Measurements from ENCODE around the gene TCAP. TPM values are rescaled to one million over a fixed set of nuclear protein-coding genes. Genes with fewer than 3 reads are reported as not detected.
A peak's percentile ranks its signal among the peaks of the same experiment; 100 is the strongest.

Gene TCAP
- total RNA-seq, 1 experiment from 2014 or later = 0.54 TPM

- Histone ChIP-seq H3K36me3 (ENCODE audit: insufficient read depth, low read length, poor library complexity, severe bottlenecking) (no peaks in the 10 kb centered on the region), H3K9me3 (ENCODE audit: low read depth, low read length, poor library complexity, severe bottlenecking) (no peaks in the 10 kb centered on the region), H3K4me3 (ENCODE audit: low read depth, low read length, poor library complexity, severe bottlenecking) (no peak overlapping the region), H3K4me1 (ENCODE audit: insufficient read depth, low read length, poor library complexity, severe bottlenecking) (no peaks in the 10 kb centered on the region), H3K27ac (ENCODE audit: low read depth, low read length, poor library complexity, severe bottlenecking) (no peak overlapping the region), H3K27me3 (replicated peaks; ENCODE audit: insufficient read depth, low read depth, low read length, poor library complexity) (no peaks in the 10 kb centered on the region)
- ChIA-PET POLR2A (ENCODE audit: low non-redundant PET) (no interaction called here), CTCF (no interaction called here)
- intact Hi-C loops (cut with micrococcal nuclease; ENCODE audit: unreplicated experiment) = no loop called here
- DNase-seq (ENCODE audit: low spot score) = peak; percentile 34
- TF ChIP-seq CTCF (conservative IDR thresholded peaks at IDR 0.05; ENCODE audit: low read depth, low read length) (no peak), EZH2 (IDR thresholded peaks at IDR 0.05; ENCODE audit: borderline replicate concordance, low read depth, low read length, poor library complexity, severe bottlenecking) (no peak)
- no TSS peak for BruUV-seq (replicated peaks)
These were observed 11.2 kb downstream of the TCAP start for GRCh38 chr17:39676198-39676819.

DNA sequence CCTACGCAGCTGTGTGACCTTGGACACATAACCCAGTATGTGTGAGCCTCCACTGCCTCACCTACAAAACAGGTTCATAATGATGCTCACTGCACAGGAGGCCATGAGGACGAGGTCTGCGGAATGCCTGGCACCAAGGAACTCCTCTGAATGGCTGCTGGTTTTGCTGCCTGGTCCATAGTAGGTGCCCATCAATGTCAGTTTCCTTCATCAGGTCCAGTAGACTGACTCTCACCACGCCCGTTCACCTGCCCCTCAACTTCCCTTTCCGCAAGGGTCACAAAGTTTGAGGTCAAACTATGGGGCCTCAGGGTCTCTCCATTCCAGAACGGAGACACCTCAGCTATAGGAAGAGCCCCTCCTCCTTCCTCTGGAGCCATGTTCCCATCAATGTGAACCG, 11.9 kb downstream of the TCAP start:
- BruUV-seq (replicated peaks) = no TSS peak
- no peak overlapping the region for H3K4me3 ChIP-seq (ENCODE audit: low read depth, low read length, poor library complexity, severe bottlenecking)
- no peaks in the 10 kb centered on the region for H3K27me3 ChIP-seq (replicated peaks; ENCODE audit: insufficient read depth, low read depth, low read length, poor library complexity)
- ChIA-PET CTCF (no interaction called here), POLR2A (ENCODE audit: low non-redundant PET) (interaction anchor here (0.6 kb wide), 1 partner anchor 741 kb away, joined by 5 read pairs; no protein-coding TSS in a partner anchor)
- DNase-seq (ENCODE audit: low spot score) = no peak
- intact Hi-C loops (cut with micrococcal nuclease; ENCODE audit: unreplicated experiment) = no loop called here
- no peaks in the 10 kb centered on the region for H3K36me3 ChIP-seq (ENCODE audit: insufficient read depth, low read length, poor library complexity, severe bottlenecking)
- no peaks in the 10 kb centered on the region for H3K4me1 ChIP-seq (ENCODE audit: insufficient read depth, low read length, poor library complexity, severe bottlenecking)
- H3K9me3 ChIP-seq (ENCODE audit: low read depth, low read length, poor library complexity, severe bottlenecking) = no peaks in the 10 kb centered on the region
- TF ChIP-seq EZH2 (IDR thresholded peaks at IDR 0.05; ENCODE audit: borderline replicate concordance, low read depth, low read length, poor library complexity, severe bottlenecking) (no peak), CTCF (conservative IDR thresholded peaks at IDR 0.05; ENCODE audit: low read depth, low read length) (no peak)
- H3K27ac ChIP-seq (ENCODE audit: low read depth, low read length, poor library complexity, severe bottlenecking) = no peak overlapping the region

DNA sequence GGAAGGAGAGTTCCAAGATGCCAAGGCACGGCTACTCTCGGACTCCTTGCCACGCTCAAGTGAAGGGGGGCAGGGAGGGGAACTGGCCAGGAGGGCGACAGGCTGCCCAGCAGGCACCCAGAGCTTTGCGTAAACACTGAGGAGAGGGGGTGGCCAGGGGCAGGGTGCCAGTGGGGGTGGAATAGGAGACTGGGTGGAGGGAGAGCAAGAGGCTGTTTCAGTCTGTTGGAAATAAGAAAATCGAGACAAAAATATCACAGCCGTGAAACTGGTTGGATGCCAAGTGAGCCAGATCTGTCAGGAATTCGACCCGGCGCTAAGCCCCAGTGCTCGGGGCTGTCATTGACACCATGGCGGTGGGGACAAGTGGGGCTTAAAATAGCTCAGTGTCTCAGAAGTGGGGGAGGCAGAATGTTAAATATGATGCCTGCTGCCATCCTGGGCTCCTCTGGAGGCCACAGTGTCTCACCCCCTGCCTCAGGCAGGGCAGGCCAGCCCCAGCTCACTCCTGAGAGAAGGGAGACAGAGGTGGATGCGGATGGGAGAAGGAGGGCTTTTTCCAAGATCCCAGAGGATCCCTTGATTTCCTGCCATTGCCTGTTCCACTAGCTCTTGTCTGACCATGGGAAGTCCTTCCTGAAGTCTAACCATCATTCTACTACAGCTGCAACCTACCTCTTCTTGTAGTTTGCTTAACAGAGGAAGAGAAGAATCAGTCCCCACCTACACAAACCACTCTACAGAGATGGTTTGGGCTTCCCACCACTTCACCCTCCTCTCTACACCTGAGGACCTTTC, 12.6 kb downstream of the TCAP start:
- Histone ChIP-seq H3K4me3 (ENCODE audit: low read depth, low read length, poor library complexity, severe bottlenecking) (no peak overlapping the region), H3K27ac (ENCODE audit: low read depth, low read length, poor library complexity, severe bottlenecking) (no peak overlapping the region), H3K27me3 (replicated peaks; ENCODE audit: insufficient read depth, low read depth, low read length, poor library complexity) (no peaks in the 10 kb centered on the region), H3K4me1 (ENCODE audit: insufficient read depth, low read length, poor library complexity, severe bottlenecking) (no peaks in the 10 kb centered on the region), H3K9me3 (ENCODE audit: low read depth, low read length, poor library complexity, severe bottlenecking) (no peaks in the 10 kb centered on the region), H3K36me3 (ENCODE audit: insufficient read depth, low read length, poor library complexity, severe bottlenecking) (no peaks in the 10 kb centered on the region)
- DNase-seq (ENCODE audit: low spot score) = no peak
- POLR2A ChIA-PET (ENCODE audit: low non-redundant PET) = interaction anchor here (0.6 kb wide), 1 partner anchor 740 kb away, joined by 5 read pairs; no protein-coding TSS in a partner anchor
- BruUV-seq (replicated peaks) = no TSS peak
- TF ChIP-seq CTCF (conservative IDR thresholded peaks at IDR 0.05; ENCODE audit: low read depth, low read length) = no peak
- no peak for TF ChIP-seq EZH2 (IDR thresholded peaks at IDR 0.05; ENCODE audit: borderline replicate concordance, low read depth, low read length, poor library complexity, severe bottlenecking)
- intact Hi-C loops (cut with micrococcal nuclease; ENCODE audit: unreplicated experiment) = no loop called here
- CTCF ChIA-PET = no interaction called here
